HEK293 (cell line): ENCODE measurements around the gene HOXB7.

Experiments used
- CTCF ChIP-seq: fragments of 450-650 bp; formaldehyde crosslinking; IDR thresholded peaks from 2 replicates; pipeline ENCODE4 v1.5.1; 2016; ENCODE audit warnings: missing biosample characterization, missing genetic modification characterization
- HOXA7 ChIP-seq: sonication (generic); formaldehyde crosslinking; IDR thresholded peaks from 2 replicates; pipeline ENCODE4 v1.8.1; 2022; ENCODE audit warnings: missing genetic modification reagents, borderline replicate concordance
- RBAK ChIP-seq: fragments of 450-650 bp; formaldehyde crosslinking; IDR thresholded peaks from 2 replicates; pipeline ENCODE4 v1.5.1; 2016; ENCODE audit warnings: missing biosample characterization, missing genetic modification characterization
- REPIN1 ChIP-seq: fragments of 450-650 bp; formaldehyde crosslinking; IDR thresholded peaks from 2 replicates; pipeline ENCODE4 v1.5.1; 2017; ENCODE audit warnings: missing biosample characterization, missing genetic modification characterization, low read depth
- REST ChIP-seq: fragments of 450-650 bp; formaldehyde crosslinking; IDR thresholded peaks from 2 replicates; pipeline ENCODE4 v1.5.1; 2016; ENCODE audit warnings: missing biosample characterization, missing genetic modification characterization
- SALL2 ChIP-seq: fragments of 450-650 bp; formaldehyde crosslinking; IDR thresholded peaks from 2 replicates; pipeline ENCODE4 v1.5.0; 2017; ENCODE audit warnings: missing biosample characterization, mild to moderate bottlenecking, missing genetic modification characterization, borderline replicate concordance
- YY2 ChIP-seq: fragments of 450-650 bp; formaldehyde crosslinking; IDR thresholded peaks from 2 replicates; pipeline ENCODE4 v1.5.1; 2016; ENCODE audit warnings: missing biosample characterization, missing genetic modification characterization
- ZBTB17 ChIP-seq: fragments of 450-650 bp; formaldehyde crosslinking; IDR thresholded peaks from 2 replicates; pipeline ENCODE4 v1.5.1; 2016; ENCODE audit warnings: missing biosample characterization, missing genetic modification characterization
- ZNF10 ChIP-seq: fragments of 450-650 bp; formaldehyde crosslinking; IDR thresholded peaks from 2 replicates; pipeline ENCODE4 v1.5.1; 2017; ENCODE audit warnings: missing biosample characterization, missing genetic modification characterization
- ZNF221 ChIP-seq: fragments of 450-650 bp; formaldehyde crosslinking; IDR thresholded peaks from 2 replicates; pipeline ENCODE4 v1.5.1; 2017; ENCODE audit warnings: missing biosample characterization, missing genetic modification characterization, borderline replicate concordance
- ZNF544 ChIP-seq: fragments of 450-650 bp; formaldehyde crosslinking; IDR thresholded peaks from 2 replicates; pipeline ENCODE4 v1.5.0; 2017; ENCODE audit warnings: missing biosample characterization, missing genetic modification characterization
- ZNF571 ChIP-seq: fragments of 450-650 bp; formaldehyde crosslinking; IDR thresholded peaks from 2 replicates; pipeline ENCODE4 v1.5.0; 2017; ENCODE audit warnings: missing biosample characterization, missing genetic modification characterization
- ZNF654 ChIP-seq: fragments of 450-650 bp; formaldehyde crosslinking; IDR thresholded peaks from 2 replicates; pipeline ENCODE4 v1.5.1; 2016; ENCODE audit warnings: low read depth, missing biosample characterization, missing genetic modification characterization
- TF ChIP-seq, protein P1 (sequence below): fragments of 450-650 bp; formaldehyde crosslinking; IDR thresholded peaks from 2 replicates; pipeline ENCODE4 v1.5.1; 2017; ENCODE audit warnings: missing biosample characterization, missing genetic modification characterization

GRCh38 chr17:48589060-48589830, 21.6 kb downstream of the HOXB7 start:
- no peak for TF ChIP-seq ZNF654 (tag by site-specific recombination)
- TF ChIP-seq CTCF (tag by site-specific recombination) = no peak
- no peak for TF ChIP-seq ZNF10
- TF ChIP-seq REST (tag by site-specific recombination) = no peak
- TF ChIP-seq ZNF571 (tag by site-specific recombination) = no peak
- TF ChIP-seq SALL2 = no peak
- TF ChIP-seq HOXA7 (CRISPR knock-in tag) = no peak
- no peak for TF ChIP-seq REPIN1 (tag by site-specific recombination)
- no peak for TF ChIP-seq RBAK
- TF ChIP-seq ZBTB17 (tag by site-specific recombination) = no peak
- no peak for TF ChIP-seq ZNF221 (tag by site-specific recombination)
- TF ChIP-seq, protein P1, sequence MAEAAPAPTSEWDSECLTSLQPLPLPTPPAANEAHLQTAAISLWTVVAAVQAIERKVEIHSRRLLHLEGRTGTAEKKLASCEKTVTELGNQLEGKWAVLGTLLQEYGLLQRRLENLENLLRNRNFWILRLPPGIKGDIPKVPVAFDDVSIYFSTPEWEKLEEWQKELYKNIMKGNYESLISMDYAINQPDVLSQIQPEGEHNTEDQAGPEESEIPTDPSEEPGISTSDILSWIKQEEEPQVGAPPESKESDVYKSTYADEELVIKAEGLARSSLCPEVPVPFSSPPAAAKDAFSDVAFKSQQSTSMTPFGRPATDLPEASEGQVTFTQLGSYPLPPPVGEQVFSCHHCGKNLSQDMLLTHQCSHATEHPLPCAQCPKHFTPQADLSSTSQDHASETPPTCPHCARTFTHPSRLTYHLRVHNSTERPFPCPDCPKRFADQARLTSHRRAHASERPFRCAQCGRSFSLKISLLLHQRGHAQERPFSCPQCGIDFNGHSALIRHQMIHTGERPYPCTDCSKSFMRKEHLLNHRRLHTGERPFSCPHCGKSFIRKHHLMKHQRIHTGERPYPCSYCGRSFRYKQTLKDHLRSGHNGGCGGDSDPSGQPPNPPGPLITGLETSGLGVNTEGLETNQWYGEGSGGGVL = no peak
- no peak for TF ChIP-seq ZNF544 (tag by site-specific recombination)
- TF ChIP-seq YY2 (tag by site-specific recombination) = no peak
